Testis (tissue), 2 donors: Measurements from ENCODE around the gene TMEM132A.

Experiments used
- POLR2A ChIP-seq: fragments of 450-650 bp; IDR thresholded peaks from one replicate; pipeline ENCODE4 v1.6.1; 2017; ENCODE audit warnings: antibody characterized with exemption, mild to moderate bottlenecking, moderate library complexity
- TF ChIP-seq, protein P1 (sequence below), 3 experiments: fragments of 450-650 bp in 2 of 3; fragments of 200-600 bp in 1 of 3; sonication (generic) in 1 of 3; IDR thresholded peaks; one replicate each; pipeline ENCODE4 v1.5.1; 2016 to 2019; ENCODE audit warnings: antibody characterized with exemption in 3 of 3, mild to moderate bottlenecking in 2 of 3, moderate library complexity in 1 of 3

DNA sequence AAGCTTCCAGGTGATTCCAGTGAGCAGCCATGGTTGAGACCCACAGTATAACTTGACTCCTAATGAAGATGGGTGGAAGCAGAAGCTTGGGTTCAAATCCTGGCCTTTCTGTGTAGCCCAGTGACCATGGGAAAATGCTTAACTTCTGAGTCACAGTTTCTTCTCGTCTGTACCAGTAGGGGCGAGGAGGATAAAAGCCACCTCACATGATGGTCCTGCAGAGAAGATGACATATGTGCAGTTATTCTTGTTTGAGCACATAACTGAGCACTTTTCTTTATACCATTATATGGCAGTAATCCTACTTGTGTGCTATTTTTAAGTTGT lies 5.4 kb upstream of the TMEM132A start:
- TF ChIP-seq, protein P1, sequence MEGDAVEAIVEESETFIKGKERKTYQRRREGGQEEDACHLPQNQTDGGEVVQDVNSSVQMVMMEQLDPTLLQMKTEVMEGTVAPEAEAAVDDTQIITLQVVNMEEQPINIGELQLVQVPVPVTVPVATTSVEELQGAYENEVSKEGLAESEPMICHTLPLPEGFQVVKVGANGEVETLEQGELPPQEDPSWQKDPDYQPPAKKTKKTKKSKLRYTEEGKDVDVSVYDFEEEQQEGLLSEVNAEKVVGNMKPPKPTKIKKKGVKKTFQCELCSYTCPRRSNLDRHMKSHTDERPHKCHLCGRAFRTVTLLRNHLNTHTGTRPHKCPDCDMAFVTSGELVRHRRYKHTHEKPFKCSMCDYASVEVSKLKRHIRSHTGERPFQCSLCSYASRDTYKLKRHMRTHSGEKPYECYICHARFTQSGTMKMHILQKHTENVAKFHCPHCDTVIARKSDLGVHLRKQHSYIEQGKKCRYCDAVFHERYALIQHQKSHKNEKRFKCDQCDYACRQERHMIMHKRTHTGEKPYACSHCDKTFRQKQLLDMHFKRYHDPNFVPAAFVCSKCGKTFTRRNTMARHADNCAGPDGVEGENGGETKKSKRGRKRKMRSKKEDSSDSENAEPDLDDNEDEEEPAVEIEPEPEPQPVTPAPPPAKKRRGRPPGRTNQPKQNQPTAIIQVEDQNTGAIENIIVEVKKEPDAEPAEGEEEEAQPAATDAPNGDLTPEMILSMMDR (IDR thresholded peaks at IDR 0.05): no peak
- no peak for TF ChIP-seq POLR2A
